NB4 (cell line): Measurements from ENCODE around the gene LGMN.

Experiments
- DNase-seq: peaks from one replicate; pipeline ENCODE4 v3.0.0; 2010; ENCODE audit warnings: low read depth
- H3K4me3 ChIP-seq: one replicate; pipeline ENCODE4 v1.5.1; 2011; ENCODE audit warnings: mild to moderate bottlenecking, low read depth, low read length, moderate library complexity
- MYC ChIP-seq: IDR thresholded peaks from 2 replicates; pipeline ENCODE4 v1.6.1; 2011; ENCODE audit warnings: low read depth, low read length
- POLR2A ChIP-seq: IDR thresholded peaks from 2 replicates; pipeline ENCODE4 v1.6.1; 2011; ENCODE audit warnings: mild to moderate bottlenecking; ENCODE audit not compliant: insufficient read length; ENCODE audit errors: extremely low read depth
- TF ChIP-seq, protein P1 (sequence below): IDR thresholded peaks from 2 replicates; pipeline ENCODE4 v1.6.1; 2011; ENCODE audit warnings: low read depth, low read length
- TF ChIP-seq, protein P2 (sequence below): IDR thresholded peaks from one replicate; pipeline ENCODE4 v1.5.1; 2012; ENCODE audit warnings: low read depth, low read length

LGMN gene

DNA sequence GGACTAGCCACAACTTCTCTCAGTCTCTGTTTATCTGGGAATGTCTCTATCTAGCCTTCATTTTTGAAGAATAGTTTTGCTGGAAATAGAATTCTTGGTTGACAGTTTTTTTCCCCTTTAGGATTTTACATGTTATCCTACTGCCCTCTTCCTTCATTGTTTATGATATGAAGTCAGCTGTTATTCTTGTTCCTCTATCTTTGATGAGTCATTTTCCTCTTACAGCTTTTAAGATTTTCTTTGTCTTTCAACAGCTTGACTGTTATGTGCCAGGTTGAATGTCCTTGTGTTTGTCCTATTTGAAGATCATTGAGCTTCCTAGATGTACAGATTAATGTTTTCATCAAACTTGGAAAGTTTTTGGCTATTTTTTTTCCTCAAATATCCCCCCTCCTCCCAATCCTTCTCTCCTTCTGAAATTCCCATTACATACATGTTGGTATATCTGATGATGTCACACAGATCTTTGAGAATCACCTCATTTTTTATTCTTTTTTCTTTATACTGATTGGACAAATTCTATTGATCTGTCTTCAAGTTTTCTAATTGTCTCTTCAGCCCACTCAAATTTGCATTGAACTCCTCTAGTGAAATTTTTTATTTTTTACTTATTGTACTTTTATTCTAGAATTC lies 41.1 kb upstream of the LGMN start:
- no peak for TF ChIP-seq MYC
- TF ChIP-seq POLR2A: no peak
- TF ChIP-seq, protein P1, sequence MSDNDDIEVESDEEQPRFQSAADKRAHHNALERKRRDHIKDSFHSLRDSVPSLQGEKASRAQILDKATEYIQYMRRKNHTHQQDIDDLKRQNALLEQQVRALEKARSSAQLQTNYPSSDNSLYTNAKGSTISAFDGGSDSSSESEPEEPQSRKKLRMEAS: no peak
- TF ChIP-seq, protein P2, sequence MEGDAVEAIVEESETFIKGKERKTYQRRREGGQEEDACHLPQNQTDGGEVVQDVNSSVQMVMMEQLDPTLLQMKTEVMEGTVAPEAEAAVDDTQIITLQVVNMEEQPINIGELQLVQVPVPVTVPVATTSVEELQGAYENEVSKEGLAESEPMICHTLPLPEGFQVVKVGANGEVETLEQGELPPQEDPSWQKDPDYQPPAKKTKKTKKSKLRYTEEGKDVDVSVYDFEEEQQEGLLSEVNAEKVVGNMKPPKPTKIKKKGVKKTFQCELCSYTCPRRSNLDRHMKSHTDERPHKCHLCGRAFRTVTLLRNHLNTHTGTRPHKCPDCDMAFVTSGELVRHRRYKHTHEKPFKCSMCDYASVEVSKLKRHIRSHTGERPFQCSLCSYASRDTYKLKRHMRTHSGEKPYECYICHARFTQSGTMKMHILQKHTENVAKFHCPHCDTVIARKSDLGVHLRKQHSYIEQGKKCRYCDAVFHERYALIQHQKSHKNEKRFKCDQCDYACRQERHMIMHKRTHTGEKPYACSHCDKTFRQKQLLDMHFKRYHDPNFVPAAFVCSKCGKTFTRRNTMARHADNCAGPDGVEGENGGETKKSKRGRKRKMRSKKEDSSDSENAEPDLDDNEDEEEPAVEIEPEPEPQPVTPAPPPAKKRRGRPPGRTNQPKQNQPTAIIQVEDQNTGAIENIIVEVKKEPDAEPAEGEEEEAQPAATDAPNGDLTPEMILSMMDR: no peak
- no peak overlapping the region for H3K4me3 ChIP-seq
- no peak for DNase-seq

DNA sequence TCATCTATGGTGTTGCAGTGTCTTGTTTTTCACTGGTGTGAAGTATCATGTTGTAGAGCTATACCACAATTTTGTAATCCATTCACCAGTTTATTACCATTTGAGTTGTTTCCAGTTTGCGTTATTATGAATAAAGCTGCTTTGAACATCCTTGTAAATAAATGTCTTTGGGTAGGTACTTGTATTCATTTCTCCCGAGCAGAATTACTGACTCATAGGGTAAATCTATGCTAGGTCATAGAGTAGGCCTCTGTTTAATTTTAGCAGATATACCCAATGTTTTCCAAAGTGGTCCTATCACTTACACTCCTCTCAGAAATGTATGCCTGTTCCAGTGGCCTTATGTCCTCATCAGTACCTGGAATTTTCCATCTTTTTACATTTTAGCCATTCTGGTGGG lies 39.1 kb upstream of the LGMN start:
- no peak overlapping the region for H3K4me3 ChIP-seq
- no peak for TF ChIP-seq MYC
- TF ChIP-seq, protein P2: no peak
- no peak for TF ChIP-seq POLR2A
- TF ChIP-seq, protein P1: no peak
- DNase-seq: no peak

DNA sequence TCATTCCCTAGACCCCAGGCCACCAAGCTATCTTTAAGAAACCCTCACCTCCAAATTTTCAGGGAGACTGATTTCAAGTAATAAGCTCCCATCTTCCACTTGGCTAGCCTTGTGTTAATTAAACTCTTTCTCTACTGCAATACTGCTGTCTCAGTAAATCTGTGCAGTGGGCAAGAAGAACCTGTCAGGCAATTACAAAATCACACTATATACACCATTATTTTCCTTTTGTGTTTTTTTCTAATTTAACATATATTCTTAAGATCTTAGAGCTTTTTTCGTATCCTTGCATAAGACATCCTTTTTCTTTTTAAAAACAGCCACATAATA lies 38.0 kb upstream of the LGMN start:
- no peak for DNase-seq
- TF ChIP-seq MYC: no peak
- TF ChIP-seq, protein P1: no peak
- TF ChIP-seq POLR2A: no peak
- TF ChIP-seq, protein P2: no peak
- H3K4me3 ChIP-seq: no peak overlapping the region

DNA sequence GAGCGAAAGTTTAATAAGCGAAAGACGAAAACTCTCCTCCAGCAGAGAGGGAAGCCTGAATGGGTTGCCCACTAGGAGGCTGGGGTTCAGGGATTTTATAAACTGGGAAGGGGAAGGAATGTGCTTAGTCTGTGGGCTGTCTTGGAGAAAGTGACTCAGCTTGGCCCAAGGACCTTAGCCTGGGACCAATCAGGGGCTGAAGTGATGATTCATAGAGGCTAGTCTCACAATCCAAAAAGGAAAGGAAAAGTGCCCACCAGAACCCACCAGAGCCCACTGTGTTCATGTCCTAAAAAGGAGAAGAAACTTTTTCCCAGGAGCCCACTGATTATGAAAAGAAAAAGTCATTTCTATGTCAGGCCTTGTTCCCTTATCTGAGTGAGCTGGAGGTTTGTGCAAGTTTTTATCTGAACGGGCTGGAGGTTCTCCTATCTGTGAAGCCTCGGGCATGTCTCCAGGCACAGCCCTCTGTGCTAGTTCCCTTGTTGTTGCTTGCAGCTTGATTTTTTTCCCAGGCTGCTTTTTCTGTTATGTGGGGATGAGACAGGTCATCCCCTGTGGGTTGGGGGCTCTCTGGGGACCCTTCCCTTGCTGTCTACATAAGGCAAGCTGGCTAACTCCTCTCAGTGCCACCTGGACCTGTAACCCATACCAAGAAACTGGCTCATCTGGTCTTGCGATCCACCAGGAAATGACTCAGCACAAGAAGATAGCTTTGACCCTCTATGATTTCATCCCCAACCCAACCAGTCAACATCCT lies 37.4 kb upstream of the LGMN start:
- H3K4me3 ChIP-seq: no peak overlapping the region
- TF ChIP-seq, protein P2: no peak
- TF ChIP-seq MYC: no peak
- no peak for TF ChIP-seq POLR2A
- TF ChIP-seq, protein P1: no peak
- DNase-seq: peak; percentile 56

DNA sequence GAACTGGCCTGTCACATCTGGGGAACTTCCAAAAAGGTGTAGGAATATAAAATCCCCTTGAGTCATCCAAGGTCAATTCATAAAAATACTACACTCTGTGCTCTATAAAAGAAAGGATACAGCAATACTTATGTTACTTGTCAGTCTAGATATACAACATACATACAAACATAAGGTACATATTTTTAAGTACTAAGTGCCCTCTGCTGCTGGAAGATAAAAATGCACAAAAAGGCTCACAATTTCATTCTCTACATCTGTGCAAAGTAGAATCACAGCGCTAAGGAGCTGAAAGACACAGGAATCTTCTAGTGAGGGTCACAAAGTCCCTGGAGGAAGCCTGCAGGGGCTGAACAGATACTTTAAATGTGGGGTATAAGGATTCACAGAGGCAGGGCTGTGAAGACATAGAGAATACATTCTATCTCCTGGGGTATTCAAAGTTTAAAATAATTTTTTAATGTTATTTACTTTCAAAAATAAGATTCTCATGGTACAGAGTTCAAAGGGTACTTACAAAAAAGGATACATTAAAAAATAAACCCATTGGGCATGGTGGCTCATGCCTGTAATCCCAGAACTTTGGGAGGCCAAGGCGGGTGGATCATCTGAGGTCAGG lies 35.5 kb upstream of the LGMN start:
- TF ChIP-seq, protein P1: no peak
- TF ChIP-seq, protein P2: peak; percentile 37
- TF ChIP-seq MYC: no peak
- no peak overlapping the region for H3K4me3 ChIP-seq
- peak; percentile 57 for DNase-seq
